Muscle layer of colon (tissue), 2 donors: Measurements from ENCODE around the gene AOPEP.

Source experiments
- H3K27ac ChIP-seq: one replicate; pipeline ENCODE4 v1.7.0; 2013; ENCODE audit warnings: low read depth, mild to moderate bottlenecking, low read length, moderate library complexity
- H3K27me3 ChIP-seq, 2 donors: one replicate each; pipeline ENCODE4 v1.7.0; 2013; ENCODE audit warnings: low read length in 2 of 2, mild to moderate bottlenecking in 2 of 2; ENCODE audit not compliant: insufficient read depth in 2 of 2, control insufficient read depth in 1 of 2
- H3K36me3 ChIP-seq: one replicate; pipeline ENCODE4 v1.7.0; 2013; ENCODE audit warnings: mild to moderate bottlenecking, low read length; ENCODE audit not compliant: insufficient read depth
- H3K4me1 ChIP-seq: one replicate; pipeline ENCODE4 v1.7.0; 2013; ENCODE audit warnings: mild to moderate bottlenecking, low read length; ENCODE audit not compliant: insufficient read depth
- H3K4me3 ChIP-seq, 2 donors: one replicate each; pipeline ENCODE4 v1.7.0; 2013; ENCODE audit warnings: low read length in 2 of 2, low read depth in 1 of 2, mild to moderate bottlenecking in 1 of 2, moderate library complexity in 1 of 2
- H3K9ac ChIP-seq: one replicate; pipeline ENCODE4 v1.7.0; 2013; ENCODE audit warnings: low read length
- H3K9me3 ChIP-seq: one replicate; pipeline ENCODE4 v1.7.0; 2013; ENCODE audit warnings: mild to moderate bottlenecking, low read length
- donor health status: abdominal sarcoma.
- donor health status: Adenocarcinoma of cecum.

AOPEP gene

GRCh38 chr9:94928691-94929368, 202.3 kb downstream of the AOPEP start:
- Histone ChIP-seq H3K9me3 (no peaks in the 10 kb centered on the region), H3K27me3 (no peaks in the 10 kb centered on the region), H3K4me3 (no peak overlapping the region), H3K9ac (no peak overlapping the region), H3K4me1 (peaks cover 2% of the 10 kb centered on the region), H3K27ac (no peak overlapping the region), H3K36me3 (no peaks in the 10 kb centered on the region)

DNA sequence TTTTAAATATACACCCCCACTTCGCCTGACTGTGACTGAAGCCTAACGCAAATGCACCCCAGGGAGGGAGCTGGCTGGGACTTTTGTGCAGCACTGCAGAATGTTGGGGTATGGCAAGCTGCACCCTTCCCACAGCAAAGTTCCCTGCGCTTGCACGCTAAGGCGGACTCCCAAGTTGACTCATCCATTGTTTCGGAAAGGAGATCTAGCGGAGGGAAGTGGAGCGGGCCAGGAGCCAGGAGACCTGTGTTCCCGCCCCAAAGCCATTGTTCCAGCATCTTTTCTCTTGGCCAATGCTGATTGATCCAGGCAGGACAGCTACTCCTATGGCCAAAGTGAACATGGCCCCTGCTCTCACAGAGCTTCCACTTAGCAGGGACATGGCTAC, 202.9 kb downstream of the AOPEP start:
- Histone ChIP-seq H3K36me3 (no peaks in the 10 kb centered on the region), H3K4me3 (no peak overlapping the region), H3K27ac (no peak overlapping the region), H3K9me3 (no peaks in the 10 kb centered on the region), H3K27me3 (no peaks in the 10 kb centered on the region), H3K4me1 (no peaks in the 10 kb centered on the region), H3K9ac (no peak overlapping the region)

DNA sequence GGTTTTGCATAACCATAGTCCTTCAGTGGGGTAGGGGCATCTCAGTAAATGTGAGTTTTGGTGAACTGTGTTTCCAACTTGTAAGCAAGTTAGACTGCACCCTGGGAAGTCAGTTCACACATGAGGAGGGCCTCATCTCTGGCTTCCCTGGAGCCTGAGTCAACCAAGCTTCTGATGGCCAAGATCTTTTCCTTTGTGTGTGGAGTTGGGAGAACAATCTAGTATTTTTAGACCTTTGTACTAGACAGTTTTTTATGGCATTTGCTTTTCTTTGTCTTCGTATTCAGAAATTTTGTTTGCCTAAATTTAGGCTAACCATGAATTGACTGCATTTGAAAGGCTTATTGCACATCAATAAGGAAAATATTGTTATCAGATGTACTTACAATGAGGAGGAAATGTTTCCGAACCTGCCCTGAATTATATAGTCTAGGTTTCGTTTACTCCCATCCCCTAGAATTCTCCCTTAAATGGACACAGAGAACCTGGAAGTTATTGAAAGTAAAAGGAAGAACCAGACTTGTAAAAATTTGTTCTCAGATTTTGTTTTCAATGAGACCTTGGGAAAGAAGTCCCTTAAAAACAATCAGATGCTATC, 204.6 kb downstream of the AOPEP start:
- no peak overlapping the region for H3K9ac ChIP-seq
- H3K4me1 ChIP-seq: no peaks in the 10 kb centered on the region
- H3K27ac ChIP-seq: no peak overlapping the region

GRCh38 chr9:94931740-94932139, 205.2 kb downstream of the AOPEP start:
- H3K36me3 ChIP-seq: no peaks in the 10 kb centered on the region
- H3K27ac ChIP-seq: no peak overlapping the region
- H3K9me3 ChIP-seq: no peaks in the 10 kb centered on the region
- H3K9ac ChIP-seq: no peak overlapping the region
- H3K4me1 ChIP-seq: no peaks in the 10 kb centered on the region
- no peaks in the 10 kb centered on the region for H3K27me3 ChIP-seq
- H3K4me3 ChIP-seq: no peak overlapping the region

More for the DNA sequence above, 204.6 kb downstream of the AOPEP start:
- Histone ChIP-seq H3K27me3 (no peaks in the 10 kb centered on the region), H3K4me3 (no peak overlapping the region), H3K36me3 (no peaks in the 10 kb centered on the region), H3K9me3 (no peaks in the 10 kb centered on the region)

DNA sequence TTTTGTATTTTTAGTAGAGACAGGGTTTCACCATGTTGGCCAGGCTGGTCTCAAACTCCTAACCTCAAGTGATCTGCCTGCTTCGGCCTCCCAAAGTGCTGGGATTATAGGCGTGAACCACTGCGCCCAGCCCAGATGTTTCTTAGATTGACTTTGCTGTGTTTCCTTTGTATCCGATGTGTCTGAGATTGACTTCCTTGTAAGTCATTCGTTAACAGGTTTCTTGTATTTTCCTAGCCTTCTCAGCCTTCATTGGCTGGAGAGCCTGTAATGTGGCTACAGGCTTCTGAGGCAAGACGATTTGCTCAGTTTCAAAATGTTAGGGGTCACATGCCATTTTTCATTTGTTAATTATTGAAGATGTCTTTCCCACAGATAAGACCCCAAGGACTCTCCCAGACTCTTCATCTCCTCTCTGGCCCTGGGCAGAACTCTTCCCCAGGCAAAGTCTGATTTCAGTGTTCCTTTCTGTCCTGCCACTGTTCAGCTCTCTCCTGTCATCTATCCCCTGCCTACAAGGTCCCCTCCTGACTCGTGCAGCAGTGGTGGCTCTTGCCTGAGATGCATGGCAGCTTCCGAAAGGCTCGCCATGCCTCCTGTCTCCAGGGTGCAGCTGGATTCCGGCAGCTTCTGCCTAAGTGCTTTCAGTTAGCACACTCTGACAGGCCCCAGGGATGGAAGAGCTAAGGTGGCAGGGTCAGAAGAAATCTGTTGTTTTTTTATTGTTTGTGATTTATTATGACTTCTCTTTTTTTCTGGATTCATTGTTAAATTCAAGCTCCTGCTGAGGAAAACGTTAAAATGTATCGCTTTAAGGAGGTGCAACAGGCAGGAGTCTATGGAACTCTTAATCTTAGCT, 206.4 kb downstream of the AOPEP start:
- H3K4me1 ChIP-seq: peaks cover 7% of the 10 kb centered on the region
- no peaks in the 10 kb centered on the region for H3K9me3 ChIP-seq
- no peaks in the 10 kb centered on the region for H3K27me3 ChIP-seq
- H3K9ac ChIP-seq: no peak overlapping the region
- no peaks in the 10 kb centered on the region for H3K36me3 ChIP-seq
- H3K4me3 ChIP-seq: no peak overlapping the region
- H3K27ac ChIP-seq: no peak overlapping the region

GRCh38 chr9:94933511-94933828, 207.0 kb downstream of the AOPEP start:
- H3K9me3 ChIP-seq: no peaks in the 10 kb centered on the region
- H3K4me1 ChIP-seq: peaks cover 7% of the 10 kb centered on the region
- H3K4me3 ChIP-seq: no peak overlapping the region
- H3K36me3 ChIP-seq: no peaks in the 10 kb centered on the region
- no peaks in the 10 kb centered on the region for H3K27me3 ChIP-seq
- H3K9ac ChIP-seq: no peak overlapping the region
- H3K27ac ChIP-seq: no peak overlapping the region

DNA sequence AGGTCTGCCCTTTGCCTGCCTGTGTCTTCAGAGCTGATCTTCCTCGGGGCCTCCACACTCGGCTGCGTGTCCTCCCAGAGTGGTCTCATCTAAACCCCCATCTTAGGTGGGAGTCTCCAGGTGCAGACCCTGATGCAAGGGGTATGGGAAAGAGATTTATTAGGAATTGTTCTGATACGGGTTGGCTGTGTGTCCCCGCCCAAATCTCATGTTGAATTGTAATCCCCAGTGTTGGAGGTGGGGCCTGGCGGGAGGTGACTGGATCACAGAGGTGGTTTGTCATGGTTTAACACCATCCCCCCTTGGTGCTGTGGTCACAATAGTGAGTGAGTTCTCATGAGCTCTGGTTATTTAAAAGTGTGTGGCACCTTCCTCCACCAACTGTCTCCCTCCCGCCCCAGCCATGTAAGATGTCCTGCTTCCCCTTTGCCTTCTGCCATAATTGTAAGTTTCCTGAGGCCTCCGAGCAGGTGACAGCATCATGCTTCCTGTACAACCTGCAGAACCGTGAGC, 208.4 kb downstream of the AOPEP start:
- no peaks in the 10 kb centered on the region for H3K9me3 ChIP-seq
- H3K4me1 ChIP-seq: peaks cover 7% of the 10 kb centered on the region
- no peak overlapping the region for H3K27ac ChIP-seq
- no peaks in the 10 kb centered on the region for H3K36me3 ChIP-seq
- H3K4me3 ChIP-seq: no peak overlapping the region
- no peaks in the 10 kb centered on the region for H3K27me3 ChIP-seq
- no peak overlapping the region for H3K9ac ChIP-seq

DNA sequence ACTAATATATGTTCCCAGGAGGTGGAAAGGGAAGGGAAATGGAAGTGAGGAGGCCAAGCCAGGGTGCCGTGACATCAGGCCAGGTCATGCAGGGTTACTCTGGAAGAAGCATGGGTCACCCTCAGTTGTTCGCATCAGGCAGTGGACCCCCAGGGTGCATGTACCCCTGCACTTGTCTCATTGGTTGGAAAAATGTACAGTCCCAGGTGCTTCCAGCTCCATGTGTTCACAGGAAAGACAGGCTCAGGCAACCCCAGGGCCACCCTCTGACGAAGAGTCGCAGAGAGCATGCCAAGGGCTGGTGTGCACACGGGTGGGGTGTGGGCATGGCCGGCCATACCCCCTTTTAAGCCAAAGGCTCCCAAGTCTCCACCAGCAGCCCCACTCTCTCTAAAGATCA, 208.9 kb downstream of the AOPEP start:
- no peaks in the 10 kb centered on the region for H3K36me3 ChIP-seq
- H3K9ac ChIP-seq: no peak overlapping the region
- H3K27ac ChIP-seq: no peak overlapping the region
- no peaks in the 10 kb centered on the region for H3K27me3 ChIP-seq
- no peaks in the 10 kb centered on the region for H3K9me3 ChIP-seq
- no peak overlapping the region for H3K4me3 ChIP-seq
- peaks cover 7% of the 10 kb centered on the region for H3K4me1 ChIP-seq

DNA sequence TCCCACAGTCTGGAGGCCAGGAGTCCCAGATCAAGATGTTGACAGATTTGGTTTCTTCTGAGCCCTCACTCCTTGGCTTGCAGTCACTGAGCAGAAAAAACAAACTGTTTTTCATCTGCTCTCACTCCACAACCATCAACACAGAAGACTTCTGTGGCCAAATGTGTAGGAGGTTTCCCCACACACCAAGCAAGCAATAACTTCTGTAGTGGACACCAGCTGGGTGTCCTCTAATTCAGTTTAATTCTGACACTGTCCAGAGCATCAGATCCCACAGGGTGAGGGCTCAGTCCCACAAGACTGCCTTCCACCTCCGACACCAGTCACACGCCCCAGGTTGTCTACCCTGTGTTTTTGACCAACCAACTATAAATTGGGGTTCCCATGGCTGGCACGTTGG, 209.9 kb downstream of the AOPEP start:
- Histone ChIP-seq H3K27ac (no peak overlapping the region), H3K4me3 (no peak overlapping the region), H3K9ac (no peak overlapping the region), H3K9me3 (no peaks in the 10 kb centered on the region), H3K27me3 (no peaks in the 10 kb centered on the region), H3K36me3 (no peaks in the 10 kb centered on the region), H3K4me1 (peaks cover 7% of the 10 kb centered on the region)

DNA sequence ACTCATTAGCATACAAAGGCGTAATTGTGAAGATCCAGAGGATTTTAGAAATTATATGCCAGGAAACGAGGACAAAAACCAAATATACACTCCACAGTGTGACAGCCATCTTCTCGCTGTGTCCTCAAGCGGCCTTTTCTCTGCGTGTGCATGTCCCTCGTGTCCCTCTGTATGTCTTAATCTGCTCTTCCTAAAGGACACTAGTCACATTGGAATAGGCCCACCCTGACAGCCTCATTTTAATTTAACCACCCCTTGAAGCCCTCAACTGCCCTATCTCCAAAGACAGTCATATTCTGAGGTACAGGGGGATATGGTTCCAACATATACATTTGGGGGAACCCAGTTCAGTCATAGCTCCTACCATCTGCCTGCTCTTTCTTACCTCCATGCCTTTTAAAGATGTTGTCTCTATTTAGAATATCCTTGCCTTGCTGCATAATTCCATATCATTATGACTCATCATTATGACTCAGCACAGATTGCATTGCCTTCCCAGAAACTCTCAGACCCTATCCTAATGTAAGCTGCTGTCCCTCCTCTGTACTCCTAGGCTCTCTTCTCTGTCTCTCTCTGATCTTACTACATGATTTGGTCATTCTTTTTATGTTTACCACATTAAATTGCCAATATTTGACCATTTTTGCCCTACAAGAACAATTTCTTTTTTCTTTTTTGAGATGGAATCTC, 210.9 kb downstream of the AOPEP start:
- Histone ChIP-seq H3K36me3 (no peaks in the 10 kb centered on the region), H3K27me3 (no peaks in the 10 kb centered on the region), H3K9ac (no peak overlapping the region), H3K27ac (no peak overlapping the region), H3K9me3 (no peaks in the 10 kb centered on the region), H3K4me1 (peaks cover 7% of the 10 kb centered on the region), H3K4me3 (no peak overlapping the region)

GRCh38 chr9:94938384-94938783, 211.9 kb downstream of the AOPEP start:
- Histone ChIP-seq H3K4me1 (peaks cover 7% of the 10 kb centered on the region), H3K27ac (no peak overlapping the region), H3K36me3 (no peaks in the 10 kb centered on the region), H3K9me3 (no peaks in the 10 kb centered on the region), H3K9ac (no peak overlapping the region), H3K27me3 (no peaks in the 10 kb centered on the region), H3K4me3 (no peak overlapping the region)
